ENCODE measurements around the gene SRI. TPM values are rescaled to one million over a fixed set of nuclear protein-coding genes. Genes with fewer than 3 reads are reported as not detected.

Gene SRI
- total and polyA plus RNA-seq, 4 donors: 20.4 to 70.0 (median 39.6) TPM

DNA sequence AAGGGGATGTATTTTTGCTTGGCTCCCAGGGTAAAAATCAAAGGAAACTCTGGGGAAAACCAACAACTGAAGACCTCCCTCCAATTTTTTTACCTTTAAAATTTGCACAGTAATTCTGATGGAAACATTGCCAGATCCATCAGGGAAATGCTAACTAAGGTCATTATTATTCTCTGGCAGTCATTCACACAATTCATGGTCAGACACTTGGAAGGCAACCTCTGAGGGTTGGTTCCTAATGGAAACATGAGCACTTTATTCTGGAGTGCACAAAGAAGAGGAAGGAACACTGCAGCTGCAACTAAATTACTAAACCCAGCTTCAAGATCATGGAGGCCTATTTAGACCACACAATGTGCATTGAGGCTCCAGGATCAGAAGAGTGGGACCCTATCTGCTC lies 34.2 kb downstream of the SRI start:
- Histone ChIP-seq H3K9ac (ENCODE audit: low read depth in 1 of 2, low read length in 2 of 2) (no peak overlapping the region), H3K27me3 (ENCODE audit: control insufficient read depth in 4 of 4, insufficient read depth in 4 of 4, low read length in 3 of 4) (peaks cover 0 to 2% (median 0%) of the 10 kb centered on the region in 4 donors), H3K36me3 (ENCODE audit: control insufficient read depth in 4 of 4, insufficient read depth in 3 of 4, low read depth in 1 of 4, low read length in 3 of 4) (no peaks in the 10 kb centered on the region), H3K9me3 (ENCODE audit: control insufficient read depth in 4 of 4, low read length in 3 of 4) (no peaks in the 10 kb centered on the region), H3K27ac (ENCODE audit: low read depth in 1 of 2, low read length in 2 of 2) (no peak overlapping the region), H3K4me1 (ENCODE audit: control insufficient read depth in 4 of 4, insufficient read depth in 4 of 4, low read length in 3 of 4) (no peaks in the 10 kb centered on the region), H3K4me3 (ENCODE audit: low read depth in 1 of 3, low read length in 3 of 3) (no peak overlapping the region)
- DNase-seq (ENCODE audit: low spot score): no peak
- TF ChIP-seq, protein P1, sequence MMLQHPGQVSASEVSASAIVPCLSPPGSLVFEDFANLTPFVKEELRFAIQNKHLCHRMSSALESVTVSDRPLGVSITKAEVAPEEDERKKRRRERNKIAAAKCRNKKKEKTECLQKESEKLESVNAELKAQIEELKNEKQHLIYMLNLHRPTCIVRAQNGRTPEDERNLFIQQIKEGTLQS (IDR thresholded peaks at IDR 0.05): no peak
- TF ChIP-seq HNF4G (IDR thresholded peaks at IDR 0.05) (no peak), GABPA (IDR thresholded peaks at IDR 0.05 in 1 of 2, conservative IDR thresholded peaks at IDR 0.05 in 1 of 2) (no peak), RXRA (IDR thresholded peaks at IDR 0.05) (no peak), RAD21 (IDR thresholded peaks at IDR 0.05) (no peak), YY1 (IDR thresholded peaks at IDR 0.05) (no peak), FOXA2 (IDR thresholded peaks at IDR 0.05) (no peak), FOXA1 (IDR thresholded peaks at IDR 0.05) (no peak), EGR1 (IDR thresholded peaks at IDR 0.05; ENCODE audit: low read depth in 2 of 2) (no peak), HNF4A (conservative IDR thresholded peaks at IDR 0.05) (no peak), TAF1 (conservative IDR thresholded peaks at IDR 0.05) (no peak)
- TF ChIP-seq, protein P2, sequence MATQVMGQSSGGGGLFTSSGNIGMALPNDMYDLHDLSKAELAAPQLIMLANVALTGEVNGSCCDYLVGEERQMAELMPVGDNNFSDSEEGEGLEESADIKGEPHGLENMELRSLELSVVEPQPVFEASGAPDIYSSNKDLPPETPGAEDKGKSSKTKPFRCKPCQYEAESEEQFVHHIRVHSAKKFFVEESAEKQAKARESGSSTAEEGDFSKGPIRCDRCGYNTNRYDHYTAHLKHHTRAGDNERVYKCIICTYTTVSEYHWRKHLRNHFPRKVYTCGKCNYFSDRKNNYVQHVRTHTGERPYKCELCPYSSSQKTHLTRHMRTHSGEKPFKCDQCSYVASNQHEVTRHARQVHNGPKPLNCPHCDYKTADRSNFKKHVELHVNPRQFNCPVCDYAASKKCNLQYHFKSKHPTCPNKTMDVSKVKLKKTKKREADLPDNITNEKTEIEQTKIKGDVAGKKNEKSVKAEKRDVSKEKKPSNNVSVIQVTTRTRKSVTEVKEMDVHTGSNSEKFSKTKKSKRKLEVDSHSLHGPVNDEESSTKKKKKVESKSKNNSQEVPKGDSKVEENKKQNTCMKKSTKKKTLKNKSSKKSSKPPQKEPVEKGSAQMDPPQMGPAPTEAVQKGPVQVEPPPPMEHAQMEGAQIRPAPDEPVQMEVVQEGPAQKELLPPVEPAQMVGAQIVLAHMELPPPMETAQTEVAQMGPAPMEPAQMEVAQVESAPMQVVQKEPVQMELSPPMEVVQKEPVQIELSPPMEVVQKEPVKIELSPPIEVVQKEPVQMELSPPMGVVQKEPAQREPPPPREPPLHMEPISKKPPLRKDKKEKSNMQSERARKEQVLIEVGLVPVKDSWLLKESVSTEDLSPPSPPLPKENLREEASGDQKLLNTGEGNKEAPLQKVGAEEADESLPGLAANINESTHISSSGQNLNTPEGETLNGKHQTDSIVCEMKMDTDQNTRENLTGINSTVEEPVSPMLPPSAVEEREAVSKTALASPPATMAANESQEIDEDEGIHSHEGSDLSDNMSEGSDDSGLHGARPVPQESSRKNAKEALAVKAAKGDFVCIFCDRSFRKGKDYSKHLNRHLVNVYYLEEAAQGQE (IDR thresholded peaks at IDR 0.05): no peak
- TF ChIP-seq, protein P3, sequence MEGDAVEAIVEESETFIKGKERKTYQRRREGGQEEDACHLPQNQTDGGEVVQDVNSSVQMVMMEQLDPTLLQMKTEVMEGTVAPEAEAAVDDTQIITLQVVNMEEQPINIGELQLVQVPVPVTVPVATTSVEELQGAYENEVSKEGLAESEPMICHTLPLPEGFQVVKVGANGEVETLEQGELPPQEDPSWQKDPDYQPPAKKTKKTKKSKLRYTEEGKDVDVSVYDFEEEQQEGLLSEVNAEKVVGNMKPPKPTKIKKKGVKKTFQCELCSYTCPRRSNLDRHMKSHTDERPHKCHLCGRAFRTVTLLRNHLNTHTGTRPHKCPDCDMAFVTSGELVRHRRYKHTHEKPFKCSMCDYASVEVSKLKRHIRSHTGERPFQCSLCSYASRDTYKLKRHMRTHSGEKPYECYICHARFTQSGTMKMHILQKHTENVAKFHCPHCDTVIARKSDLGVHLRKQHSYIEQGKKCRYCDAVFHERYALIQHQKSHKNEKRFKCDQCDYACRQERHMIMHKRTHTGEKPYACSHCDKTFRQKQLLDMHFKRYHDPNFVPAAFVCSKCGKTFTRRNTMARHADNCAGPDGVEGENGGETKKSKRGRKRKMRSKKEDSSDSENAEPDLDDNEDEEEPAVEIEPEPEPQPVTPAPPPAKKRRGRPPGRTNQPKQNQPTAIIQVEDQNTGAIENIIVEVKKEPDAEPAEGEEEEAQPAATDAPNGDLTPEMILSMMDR (IDR thresholded peaks at IDR 0.05; ENCODE audit: low read depth, low read length, missing input control): no peak
- TF ChIP-seq, protein P4, sequence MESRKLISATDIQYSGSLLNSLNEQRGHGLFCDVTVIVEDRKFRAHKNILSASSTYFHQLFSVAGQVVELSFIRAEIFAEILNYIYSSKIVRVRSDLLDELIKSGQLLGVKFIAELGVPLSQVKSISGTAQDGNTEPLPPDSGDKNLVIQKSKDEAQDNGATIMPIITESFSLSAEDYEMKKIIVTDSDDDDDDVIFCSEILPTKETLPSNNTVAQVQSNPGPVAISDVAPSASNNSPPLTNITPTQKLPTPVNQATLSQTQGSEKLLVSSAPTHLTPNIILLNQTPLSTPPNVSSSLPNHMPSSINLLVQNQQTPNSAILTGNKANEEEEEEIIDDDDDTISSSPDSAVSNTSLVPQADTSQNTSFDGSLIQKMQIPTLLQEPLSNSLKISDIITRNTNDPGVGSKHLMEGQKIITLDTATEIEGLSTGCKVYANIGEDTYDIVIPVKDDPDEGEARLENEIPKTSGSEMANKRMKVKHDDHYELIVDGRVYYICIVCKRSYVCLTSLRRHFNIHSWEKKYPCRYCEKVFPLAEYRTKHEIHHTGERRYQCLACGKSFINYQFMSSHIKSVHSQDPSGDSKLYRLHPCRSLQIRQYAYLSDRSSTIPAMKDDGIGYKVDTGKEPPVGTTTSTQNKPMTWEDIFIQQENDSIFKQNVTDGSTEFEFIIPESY (IDR thresholded peaks at IDR 0.05): no peak
- TF ChIP-seq, protein P5, sequence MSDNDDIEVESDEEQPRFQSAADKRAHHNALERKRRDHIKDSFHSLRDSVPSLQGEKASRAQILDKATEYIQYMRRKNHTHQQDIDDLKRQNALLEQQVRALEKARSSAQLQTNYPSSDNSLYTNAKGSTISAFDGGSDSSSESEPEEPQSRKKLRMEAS (IDR thresholded peaks at IDR 0.05): no peak

DNA sequence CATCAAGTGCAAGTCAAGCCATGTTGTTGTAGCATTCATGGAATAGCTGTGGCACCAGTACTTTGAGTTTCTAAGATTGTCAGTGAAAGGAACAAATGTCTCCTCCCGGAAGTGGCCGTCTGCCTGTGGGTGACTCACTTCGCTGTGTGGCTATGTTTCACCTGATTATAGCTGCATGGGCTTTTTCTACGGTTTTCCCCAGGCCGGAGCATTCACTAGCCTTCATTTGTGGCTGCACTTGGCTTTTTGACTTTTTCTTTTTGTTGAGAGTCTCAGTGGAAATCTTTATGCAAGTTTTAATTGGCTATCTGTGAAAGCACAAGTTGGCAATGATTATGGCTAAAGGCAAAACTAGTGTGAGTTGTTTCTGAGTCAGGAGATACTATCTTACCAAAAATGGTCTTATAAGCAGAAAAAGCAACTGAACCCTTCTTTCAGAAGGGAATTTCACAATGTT lies 35.0 kb downstream of the SRI start:
- no peak overlapping the region for H3K9ac ChIP-seq (ENCODE audit: low read depth in 1 of 2, low read length in 2 of 2)
- no peaks in the 10 kb centered on the region for H3K36me3 ChIP-seq (ENCODE audit: control insufficient read depth in 4 of 4, insufficient read depth in 3 of 4, low read depth in 1 of 4, low read length in 3 of 4)
- WGBS: 91% methylated on average over 5 of the region's 5 CpGs
- DNase-seq (ENCODE audit: low spot score): no peak
- no peak overlapping the region for H3K27ac ChIP-seq (ENCODE audit: low read depth in 1 of 2, low read length in 2 of 2)
- no peak for TF ChIP-seq RXRA (IDR thresholded peaks at IDR 0.05)
- TF ChIP-seq, protein P1 (IDR thresholded peaks at IDR 0.05): no peak
- TF ChIP-seq FOXA2 (IDR thresholded peaks at IDR 0.05): no peak
- TF ChIP-seq, protein P4 (IDR thresholded peaks at IDR 0.05): no peak
- TF ChIP-seq, protein P2 (IDR thresholded peaks at IDR 0.05): no peak
- TF ChIP-seq HNF4G (IDR thresholded peaks at IDR 0.05): no peak
- peaks cover 0 to 2% (median 0%) of the 10 kb centered on the region in 4 donors for H3K27me3 ChIP-seq (ENCODE audit: control insufficient read depth in 4 of 4, insufficient read depth in 4 of 4, low read length in 3 of 4)
- no peaks in the 10 kb centered on the region for H3K4me1 ChIP-seq (ENCODE audit: control insufficient read depth in 4 of 4, insufficient read depth in 4 of 4, low read length in 3 of 4)
- no peaks in the 10 kb centered on the region for H3K9me3 ChIP-seq (ENCODE audit: control insufficient read depth in 4 of 4, low read length in 3 of 4)
- no peak overlapping the region for H3K4me3 ChIP-seq (ENCODE audit: low read depth in 1 of 3, low read length in 3 of 3)
